HG03432 (cell line): ENCODE results near the gene CEP95.
"Not testable (repeated sequence)": the region's sequence is repeated elsewhere in the genome, so short reads cannot be mapped to it uniquely, and the experiment has no call there.

Experiments
- ATAC-seq: cut with Tn5 transposase; IDR thresholded peaks from one replicate; pipeline ENCODE4 v1.9.1; 2021; ENCODE audit warnings: mild to moderate bottlenecking, moderate library complexity; ENCODE audit not compliant: unreplicated experiment

The CEP95 gene

DNA sequence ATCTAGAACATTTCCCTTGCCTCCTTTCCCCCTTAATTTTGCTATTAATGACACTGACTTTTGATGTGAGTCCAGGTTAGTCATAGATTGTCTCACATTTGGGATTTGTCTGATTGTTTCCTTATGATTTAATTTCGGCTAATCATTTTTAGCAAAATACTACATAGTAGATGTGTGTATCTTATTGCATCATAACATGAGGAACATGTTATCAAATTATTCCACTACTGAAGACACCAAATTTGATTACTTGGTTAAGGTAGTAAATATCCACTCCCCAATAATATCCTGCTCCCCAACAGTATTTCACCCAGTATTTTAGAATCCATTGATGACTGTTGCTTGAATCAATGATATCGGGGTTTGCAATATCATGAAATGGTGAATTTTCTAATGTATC, 12.7 kb upstream of the CEP95 start:
- no peak for ATAC-seq

DNA sequence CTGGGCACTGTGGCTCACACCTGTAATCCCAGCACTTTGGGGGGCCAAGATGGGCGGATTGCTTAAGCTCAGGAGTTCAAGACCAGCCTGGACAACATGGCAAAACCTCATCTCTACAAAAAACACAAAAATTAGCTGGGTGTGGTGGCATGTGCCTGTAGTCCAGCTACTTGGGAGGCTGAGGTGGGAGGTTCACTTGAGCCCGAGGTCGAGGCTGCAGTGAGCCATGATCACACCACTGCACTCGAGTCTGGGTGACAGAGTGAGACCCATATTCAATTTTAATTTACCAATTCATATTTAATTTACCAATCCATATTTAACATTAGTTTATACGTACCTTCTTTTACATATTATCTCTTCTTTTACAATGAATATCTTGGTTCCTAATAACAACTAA, 11.5 kb upstream of the CEP95 start:
- ATAC-seq, result not testable (repeated sequence)

DNA sequence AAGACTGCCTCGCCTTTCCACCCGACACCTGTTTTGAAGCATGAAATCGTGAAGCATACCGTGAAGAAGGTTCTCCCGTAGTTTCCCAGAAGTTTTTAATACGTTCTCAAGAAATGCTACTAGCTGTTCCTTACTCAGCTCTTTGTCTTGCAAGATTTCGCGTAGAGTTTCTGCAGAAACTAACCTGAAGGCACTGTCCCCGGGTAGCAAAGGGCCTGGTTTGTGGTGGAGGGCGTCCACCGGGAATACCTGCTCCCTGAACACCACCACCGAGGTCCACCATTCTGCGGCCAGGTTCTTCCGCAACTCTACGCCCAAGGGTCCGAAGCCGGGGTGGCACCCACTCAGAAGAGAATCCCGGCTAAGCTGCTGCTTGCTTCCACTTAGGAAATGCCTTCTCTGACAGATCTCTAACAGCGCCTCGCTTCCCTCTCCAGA, 10.4 kb upstream of the CEP95 start:
- ATAC-seq, result no peak

DNA sequence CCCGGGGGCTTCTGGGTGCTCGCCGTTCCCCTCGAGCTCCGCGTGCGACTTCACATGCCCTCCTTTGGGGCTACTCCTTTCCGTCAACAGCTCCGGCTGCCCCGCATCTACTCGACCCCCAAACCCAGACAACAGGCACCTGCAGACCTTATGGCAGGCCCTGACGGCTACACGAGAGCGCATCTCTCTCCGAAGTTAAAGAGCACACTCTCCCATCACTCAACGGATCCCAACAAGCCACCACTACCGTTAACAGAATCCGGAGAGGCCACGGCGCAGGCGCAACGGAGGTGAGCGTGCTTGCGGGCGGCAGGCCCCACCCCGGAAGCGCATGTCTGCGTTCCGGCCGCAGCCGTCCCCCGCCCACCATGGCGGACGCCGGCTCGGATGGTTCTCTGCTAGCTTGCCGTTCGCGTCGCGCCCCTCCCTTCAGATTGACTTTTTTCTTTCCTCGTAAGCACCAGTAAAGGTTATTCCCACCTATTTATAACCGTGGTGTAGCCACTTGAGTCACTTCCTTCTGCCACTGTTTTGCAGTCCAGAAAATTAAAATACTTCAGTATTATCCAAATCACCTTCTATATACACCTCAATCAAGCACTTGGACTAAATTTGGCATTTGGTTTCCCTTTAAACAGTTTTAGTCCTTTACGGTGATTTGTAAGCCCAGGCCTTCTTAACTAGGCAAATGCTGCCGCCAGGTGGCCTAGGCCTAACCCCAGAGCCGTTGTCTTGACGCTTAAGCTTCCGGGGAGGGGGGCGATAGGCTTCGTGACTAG, 9.8 kb upstream of the CEP95 start, which contains the start of gene POLG2:
POLG2 (minus strand) TSS at position 269 of the 779 bp plus-strand sequence; CDS start at position 183, 86 bp downstream.
- ATAC-seq, result peak; percentile 89

DNA sequence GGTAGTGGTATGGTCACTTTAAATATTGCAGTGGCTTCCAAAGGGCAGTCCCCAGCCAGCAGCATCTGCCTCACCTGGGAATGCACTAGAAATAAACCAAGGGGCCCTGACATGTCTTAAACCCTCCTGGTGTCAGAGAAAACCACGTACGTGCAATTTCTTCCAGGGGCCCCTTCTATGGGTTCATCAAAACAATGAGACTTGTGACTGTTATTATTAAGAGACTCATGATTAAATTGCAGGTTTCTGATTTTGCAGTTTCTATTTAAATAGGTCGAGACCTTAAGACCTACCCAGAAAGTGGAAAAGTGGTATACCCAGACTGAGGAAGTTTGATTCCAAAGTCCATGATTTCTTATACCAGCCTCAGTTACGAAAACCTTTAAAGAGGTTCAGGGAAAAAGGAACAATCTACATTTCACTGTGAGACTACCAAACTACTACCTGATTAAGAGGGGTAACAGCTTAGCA, 9.2 kb upstream of the CEP95 start:
- no peak for ATAC-seq

DNA sequence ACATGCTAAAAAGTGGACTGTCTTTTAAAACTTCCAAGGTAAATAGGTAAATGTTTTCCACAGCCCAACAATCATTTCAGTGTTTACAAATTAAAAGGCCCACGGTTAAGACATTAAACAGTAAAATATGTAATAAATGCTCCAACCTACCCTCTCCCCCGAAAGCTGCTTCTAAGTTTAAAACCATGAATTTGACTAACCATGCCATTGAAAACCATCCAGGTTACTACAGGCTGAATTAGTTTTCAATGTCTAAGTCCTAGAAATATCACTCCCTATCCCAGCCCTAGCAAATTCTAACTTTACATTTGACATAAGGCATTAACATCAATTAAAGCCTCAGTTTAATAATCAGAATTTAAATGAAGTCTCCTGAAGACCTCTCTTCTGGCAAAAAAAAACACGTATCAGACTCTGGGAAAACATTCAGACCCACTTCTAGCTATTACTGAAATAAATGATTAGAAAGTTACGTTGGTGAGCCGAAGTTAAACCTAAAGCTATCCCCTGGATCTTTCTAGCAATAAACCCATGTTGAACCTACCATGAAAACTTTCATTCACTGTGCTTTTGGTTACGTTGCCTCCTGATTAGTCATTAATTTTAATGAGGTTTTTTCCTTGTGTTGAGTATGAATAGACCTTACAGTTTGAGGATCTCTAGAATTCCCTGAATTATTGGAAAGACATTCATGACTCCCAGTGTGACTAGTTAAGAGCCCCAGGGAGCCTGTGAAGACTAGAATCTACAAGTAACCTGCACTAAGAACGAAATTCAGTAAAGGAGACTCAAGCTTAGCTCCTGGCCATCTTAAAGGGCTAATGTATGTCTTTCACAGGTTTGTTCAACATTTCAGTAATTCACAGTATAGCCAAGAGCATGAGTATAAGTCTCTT, 8.2 kb upstream of the CEP95 start:
- ATAC-seq, result no peak

DNA sequence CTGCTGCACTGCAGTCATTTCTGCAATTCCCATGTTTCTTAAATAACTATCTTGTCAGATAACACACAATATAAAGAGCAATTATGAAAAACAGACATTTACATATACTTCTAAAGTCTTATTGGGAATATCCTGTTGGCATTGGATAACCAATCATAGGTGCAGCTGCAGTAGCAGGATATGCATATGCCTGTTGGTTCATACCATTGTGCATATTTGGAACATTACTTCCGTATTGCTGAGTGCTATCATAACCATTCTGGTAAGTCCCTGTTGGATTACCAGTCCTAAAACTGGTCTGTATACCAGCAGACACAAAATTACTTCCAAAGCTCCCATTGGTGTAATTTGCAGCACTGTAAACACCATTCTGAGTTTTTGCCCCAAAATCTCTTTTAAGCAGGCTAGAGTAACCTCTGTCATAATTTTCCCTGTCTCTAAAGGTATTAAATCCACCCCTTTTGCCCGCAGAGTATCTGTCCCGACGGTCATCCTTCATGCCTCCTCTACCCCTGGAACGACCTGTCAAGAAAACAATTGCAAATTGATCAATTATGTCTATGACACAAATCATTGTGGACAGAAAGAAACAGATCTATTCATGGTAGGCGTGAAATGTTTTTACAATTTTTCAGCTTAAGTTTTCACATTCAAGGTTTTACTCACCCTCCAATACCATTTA, 6.8 kb upstream of the CEP95 start:
- no peak for ATAC-seq

DNA sequence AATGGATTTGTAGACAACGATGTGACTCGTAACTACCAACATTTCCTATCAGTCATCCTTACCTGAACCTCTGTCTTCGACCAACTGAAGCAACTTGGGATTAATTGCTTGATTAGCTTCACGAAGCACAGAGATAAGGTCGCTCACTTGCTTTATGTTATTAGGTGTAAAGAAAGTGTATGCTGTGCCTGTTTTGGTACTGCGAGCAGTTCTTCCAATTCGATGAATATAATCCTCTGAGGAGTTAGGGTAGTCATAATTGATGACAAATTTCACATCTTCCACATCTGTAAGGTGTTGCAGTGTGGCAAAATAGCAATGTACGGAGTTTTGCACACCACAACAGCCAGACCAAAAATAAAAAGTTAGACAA, 6.3 kb upstream of the CEP95 start:
- no peak for ATAC-seq

DNA sequence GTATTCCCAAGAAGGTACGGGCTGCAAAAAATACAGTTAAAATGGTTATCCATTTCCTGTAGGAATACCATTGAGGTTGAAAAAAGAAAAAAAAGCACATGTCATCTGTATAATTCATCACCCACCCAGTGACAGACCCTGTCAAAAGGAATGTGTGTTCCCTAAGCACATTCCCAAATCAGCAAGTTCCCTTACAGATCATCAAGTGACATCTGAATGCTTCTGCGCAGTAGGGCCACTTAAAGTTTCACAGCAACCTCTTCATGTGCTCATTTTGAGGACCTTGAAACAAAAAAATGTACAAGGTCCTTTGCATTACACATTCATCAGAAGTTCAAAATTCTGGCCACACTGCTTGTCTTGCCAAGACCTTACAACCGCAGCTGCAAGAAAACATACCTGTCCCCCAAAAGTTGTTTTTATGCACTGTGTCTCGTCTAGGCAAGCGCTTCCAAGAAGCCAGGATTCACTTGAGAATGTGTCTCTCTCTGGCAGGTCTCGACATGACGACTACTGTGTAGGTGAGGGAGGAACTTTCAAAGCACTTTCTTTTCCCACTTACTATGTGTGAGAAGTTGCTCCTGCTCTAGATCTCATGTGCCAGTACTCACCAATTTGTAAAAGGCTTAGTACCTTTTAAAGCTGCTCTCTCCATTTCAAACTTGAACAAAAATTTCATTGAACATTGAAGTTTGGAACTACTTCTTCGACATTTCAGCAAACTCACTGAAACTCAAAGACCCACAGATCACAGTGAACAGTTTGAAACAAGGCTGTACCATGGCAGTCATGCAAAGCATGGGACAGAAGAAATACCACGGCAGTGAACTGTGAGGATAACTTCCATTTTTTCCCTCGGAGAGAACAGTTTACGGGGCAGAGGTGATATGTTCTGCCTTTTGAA, 5.7 kb upstream of the CEP95 start:
- no peak for ATAC-seq

DNA sequence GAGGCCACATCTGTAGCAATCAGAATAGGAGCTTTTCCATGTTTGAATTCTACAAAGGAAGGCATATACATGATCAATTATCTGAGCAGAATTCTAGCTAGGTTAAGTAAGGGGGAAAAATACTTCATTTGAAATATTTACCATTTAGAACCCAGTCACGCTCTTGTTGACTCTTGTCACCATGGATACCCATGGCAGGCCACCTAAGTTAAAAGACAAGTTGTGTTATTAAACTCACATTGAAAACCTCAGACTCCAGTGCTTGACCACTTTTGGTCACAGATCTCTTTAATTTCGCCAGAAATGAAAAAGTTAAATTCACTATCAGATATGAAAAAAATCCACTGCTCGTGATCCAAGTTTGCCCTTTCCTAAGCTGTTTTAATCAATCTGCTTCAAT, 4.8 kb upstream of the CEP95 start:
- ATAC-seq, result no peak

DNA sequence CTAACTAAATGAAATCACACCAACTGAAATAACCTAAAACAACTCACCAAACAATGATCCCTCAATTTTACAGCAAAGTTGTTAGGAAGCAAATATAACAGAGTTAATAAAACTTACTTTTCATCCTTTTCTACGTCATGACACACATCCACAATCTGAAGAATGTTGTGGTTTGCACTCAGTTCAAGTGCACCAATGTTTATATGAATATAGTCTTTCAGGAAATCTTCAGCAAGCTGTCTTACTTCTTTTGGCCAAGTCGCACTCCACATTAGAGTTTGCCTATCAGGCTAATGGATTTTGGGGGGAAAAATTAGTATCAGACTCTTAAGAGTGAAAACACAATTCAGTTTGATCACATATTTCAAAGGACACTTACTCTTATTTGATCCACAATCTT, 4.0 kb upstream of the CEP95 start:
- no peak for ATAC-seq

DNA sequence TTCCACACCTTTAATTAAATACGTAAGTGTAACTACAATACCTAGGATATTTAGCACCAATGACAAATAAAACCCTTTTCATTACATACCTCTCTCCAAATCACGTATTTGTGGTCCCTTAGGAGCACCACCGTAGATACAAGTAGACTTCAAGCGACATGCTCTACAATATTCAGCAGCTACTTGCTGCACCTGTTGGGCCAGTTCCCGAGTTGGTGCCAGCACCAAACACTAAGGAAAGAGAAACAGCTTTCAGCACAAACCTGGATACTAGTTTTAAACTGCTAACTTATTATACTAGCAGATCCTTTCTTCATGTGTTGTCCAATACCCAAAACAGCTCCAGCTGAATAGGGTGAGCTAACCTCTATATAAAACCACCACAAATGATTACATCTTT, 3.4 kb upstream of the CEP95 start:
- ATAC-seq, result no peak

DNA sequence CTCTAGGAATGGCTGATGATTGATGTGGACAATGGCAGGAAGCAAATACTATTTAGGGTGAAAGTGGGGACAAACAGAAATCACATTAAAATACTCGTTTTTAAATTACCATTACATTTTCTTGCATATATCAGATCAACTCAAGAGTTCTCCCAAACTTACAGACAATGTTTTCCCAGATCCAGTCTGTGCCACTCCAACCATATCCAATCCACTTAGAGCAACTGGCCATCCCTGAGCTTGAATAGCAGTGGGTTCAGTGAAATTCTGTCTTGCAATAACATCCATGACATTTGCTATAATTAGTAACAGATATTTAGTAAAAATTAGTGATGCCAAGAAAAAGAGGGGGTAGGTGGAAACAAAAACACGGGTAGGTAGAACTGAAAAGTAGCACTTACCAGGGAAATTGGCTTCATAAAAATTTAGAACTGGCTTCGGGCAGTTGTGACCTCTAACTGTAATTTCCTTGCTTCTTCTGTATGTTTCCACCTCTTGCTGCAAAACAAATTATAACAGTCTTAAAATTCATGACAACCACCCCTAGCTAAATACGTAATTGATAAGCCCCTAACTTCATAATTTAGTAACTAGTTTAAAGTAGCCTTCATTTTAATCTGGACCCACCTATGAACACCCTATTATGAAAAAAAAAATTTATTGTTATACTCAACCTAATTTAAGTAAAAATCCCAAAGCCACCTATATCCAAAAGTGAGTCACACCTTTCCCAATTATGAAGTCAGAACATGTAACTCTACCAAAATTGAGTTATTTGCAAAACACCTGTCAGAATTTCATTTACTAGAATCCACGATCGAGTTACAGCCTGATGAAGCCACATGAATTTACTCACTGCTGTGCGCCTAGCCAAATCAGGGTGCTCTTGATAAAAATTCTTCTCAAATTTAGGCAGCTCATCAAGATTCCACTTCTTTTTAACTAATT, 2.7 kb upstream of the CEP95 start:
- no peak for ATAC-seq

DNA sequence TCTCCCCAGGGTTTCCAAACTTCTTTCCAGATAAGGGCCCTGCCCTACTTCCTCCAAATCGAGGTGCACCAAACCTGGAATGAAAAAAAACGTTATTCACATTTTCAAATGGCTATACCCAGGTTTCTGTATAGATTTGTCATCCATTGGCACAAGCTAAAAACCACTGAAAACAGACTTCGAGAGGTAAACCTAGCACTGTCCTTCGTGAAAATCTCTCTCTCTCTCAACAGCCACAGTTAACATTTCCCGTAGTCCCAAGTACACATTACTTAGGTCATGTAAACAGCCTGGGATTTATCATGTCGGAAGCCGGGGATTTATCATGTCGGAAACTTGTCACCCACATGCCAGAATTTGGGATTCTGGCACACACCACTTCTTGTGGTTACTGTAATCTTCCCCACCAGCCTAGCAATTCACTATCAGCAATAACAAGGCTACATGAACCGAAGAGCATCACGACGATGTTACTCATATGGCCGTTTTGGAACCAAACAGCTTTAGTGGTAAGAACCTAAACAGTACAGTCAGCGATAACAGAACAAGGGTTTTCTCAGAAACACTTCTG, 1.9 kb upstream of the CEP95 start:
- no peak for ATAC-seq

DNA sequence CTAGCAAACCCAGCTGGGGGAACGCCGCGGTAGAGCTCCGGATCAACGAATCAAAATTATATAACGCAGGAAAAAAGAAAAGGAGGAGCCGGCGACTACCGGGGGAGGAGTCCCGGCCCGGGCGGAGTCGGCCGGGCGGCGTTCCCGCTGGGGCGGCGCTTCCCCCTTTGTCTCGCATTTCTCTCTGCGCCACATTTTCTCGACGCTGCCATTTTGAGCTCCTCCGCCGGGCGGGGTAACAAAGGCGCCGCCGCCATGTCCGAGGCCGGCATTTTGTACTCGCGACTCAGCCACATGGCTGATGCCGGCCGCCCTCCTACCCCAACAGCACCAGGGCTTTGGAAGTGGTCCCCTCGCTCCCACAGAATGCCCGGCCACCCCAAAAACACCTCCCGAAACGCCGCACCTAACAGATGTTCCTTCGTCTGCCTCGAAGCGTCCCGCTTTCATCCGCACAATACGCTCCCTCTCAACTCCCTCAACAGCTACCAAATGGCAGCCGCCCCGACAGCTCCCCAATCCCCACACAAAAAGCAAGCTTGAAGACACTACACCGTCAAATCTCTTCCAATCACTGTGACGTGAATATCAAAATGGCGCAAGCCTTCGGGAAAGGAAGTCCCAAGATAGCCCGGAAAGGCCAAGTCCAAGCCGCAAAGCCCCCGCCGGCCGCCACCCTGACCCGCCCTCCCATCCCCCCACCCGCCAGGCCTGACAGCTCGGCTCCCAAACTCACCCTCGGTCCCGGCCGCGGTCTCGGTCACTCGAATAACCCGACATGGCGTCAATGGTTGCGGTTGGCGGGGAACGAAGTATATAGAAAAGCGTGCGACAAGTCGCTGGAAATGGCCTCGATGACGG, 1.2 kb upstream of the CEP95 start:
- ATAC-seq, result peak; percentile 32

DNA sequence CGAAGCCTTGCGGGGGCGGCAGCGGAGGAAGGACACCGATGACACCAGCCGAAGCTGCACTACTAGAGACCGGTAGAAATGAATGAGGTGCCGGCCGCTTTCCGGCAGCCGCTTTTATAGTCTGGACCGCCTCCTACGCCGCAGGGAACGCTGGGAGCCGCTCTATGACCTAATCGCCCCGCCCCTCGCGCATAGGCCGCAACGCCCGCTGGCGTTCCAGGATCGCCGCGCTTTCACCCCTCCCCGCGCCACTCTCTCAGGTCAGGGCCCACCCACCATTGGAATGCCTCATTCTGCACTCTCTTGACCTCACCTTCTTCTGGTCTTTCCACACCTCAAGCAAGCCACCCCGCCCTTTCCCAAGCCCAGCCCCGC, 589 bp upstream of the CEP95 start, which contains the start of gene DDX5:
DDX5 (minus strand) TSS at position 89 of the 375 bp plus-strand sequence. CDS start 170 bp downstream, outside the sequence.
- ATAC-seq, result peak; percentile 70

DNA sequence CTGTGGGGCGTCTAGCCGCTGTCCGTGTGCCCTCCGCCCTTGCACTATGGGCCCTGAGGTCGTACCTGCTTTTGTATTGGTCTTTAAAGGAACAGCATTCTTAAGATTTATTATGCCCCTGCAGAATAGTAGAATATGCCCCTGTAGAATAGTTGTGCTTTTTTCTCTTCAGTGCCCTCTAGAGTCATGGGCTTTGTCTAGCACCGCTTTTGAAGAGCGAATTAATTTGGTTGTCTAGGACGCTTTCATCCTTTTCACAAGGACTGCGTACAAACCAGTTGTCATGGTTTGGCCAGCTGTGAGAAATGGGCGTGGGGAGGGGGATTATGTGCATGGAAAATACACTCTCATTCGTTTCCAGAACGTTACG, 621 bp downstream of the CEP95 start:
- peak; percentile 9 for ATAC-seq

DNA sequence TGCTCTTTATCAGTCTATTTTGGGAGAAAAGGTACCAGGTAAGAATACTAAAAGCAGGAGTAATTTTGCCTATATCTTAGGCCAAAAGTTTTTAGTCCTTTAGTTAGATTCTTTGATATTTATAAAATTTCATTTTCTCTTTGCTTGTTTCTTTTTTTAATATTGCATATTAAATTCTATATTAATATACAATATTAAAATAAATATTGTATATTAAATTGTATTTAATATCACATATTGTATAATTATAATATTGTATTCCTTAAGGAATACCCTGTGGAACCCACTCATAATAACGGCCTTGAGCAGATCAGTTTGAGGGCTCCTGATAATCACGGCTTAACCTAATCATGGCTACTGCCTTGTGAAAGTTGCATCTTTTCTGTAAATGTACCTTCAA, 1.9 kb downstream of the CEP95 start:
- no peak for ATAC-seq
